OCI-LY7 (cell line): Measurements from ENCODE around the gene SMAD6.

Source experiments
- EZH2phosphoT487 ChIP-seq: fragments of 200-600 bp; sonication (generic); IDR thresholded peaks from 2 replicates; pipeline ENCODE4 v1.6.1; 2018; ENCODE audit warnings: low read depth, borderline replicate concordance, mild to moderate bottlenecking, mixed run types, antibody characterized with exemption, low read length, moderate library complexity, mixed read lengths
- TF ChIP-seq, protein P1 (sequence below): fragments of 200-600 bp; sonication (generic); conservative IDR thresholded peaks from 2 replicates; pipeline ENCODE4 v1.5.1; 2014; ENCODE audit warnings: mild to moderate bottlenecking, antibody characterized with exemption, low read length, moderate library complexity, mixed read lengths

DNA sequence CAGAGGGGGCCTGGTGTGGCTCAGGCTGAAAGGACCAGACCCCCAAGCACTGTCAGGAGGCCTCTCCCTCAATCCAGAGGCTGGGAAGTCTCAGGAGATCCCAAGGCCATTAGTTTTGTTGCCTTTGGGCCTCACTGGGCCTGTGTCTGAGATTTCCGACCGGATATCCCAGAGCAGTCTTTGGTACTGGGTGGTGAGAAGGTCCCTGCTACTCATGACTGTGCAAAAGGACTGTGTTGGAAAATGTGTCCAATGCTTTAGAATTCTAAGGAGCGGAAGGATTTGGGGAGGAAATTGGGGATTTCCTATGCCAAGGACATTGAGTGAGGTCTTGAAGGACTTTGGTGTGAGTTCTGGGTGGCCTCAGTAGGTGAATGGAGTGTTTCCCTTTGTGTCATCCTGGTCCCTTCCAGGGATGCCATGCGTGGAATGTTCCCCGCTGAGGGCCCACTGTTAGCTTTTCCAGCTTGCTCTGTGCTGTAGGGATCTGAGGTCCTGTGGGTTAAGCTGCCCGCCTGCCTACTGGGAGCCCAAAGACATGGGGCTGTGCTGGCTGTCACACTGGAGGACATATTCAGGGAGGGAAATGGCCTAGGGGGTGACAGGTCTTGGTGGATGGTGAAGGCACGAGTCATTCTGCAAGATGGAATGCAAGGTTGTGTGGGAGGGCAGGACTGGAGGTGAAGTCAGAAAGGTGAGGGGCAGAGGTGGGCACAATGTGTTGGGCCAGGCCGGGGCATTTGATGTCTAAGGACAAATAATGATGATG is 16.4 kb downstream of the SMAD6 start:
- TF ChIP-seq, protein P1, sequence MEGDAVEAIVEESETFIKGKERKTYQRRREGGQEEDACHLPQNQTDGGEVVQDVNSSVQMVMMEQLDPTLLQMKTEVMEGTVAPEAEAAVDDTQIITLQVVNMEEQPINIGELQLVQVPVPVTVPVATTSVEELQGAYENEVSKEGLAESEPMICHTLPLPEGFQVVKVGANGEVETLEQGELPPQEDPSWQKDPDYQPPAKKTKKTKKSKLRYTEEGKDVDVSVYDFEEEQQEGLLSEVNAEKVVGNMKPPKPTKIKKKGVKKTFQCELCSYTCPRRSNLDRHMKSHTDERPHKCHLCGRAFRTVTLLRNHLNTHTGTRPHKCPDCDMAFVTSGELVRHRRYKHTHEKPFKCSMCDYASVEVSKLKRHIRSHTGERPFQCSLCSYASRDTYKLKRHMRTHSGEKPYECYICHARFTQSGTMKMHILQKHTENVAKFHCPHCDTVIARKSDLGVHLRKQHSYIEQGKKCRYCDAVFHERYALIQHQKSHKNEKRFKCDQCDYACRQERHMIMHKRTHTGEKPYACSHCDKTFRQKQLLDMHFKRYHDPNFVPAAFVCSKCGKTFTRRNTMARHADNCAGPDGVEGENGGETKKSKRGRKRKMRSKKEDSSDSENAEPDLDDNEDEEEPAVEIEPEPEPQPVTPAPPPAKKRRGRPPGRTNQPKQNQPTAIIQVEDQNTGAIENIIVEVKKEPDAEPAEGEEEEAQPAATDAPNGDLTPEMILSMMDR: no peak
- TF ChIP-seq EZH2phosphoT487: no peak
